ENCODE results near the gene IPPK.
"Not testable (repeated sequence)": the region's sequence is repeated elsewhere in the genome, so short reads cannot be mapped to it uniquely, and the experiment has no call there.

IPPK gene

GRCh38 chr9:92592946-92593861 is 76.7 kb downstream of the IPPK start:
- TF ChIP-seq CTCF (IDR thresholded peaks at IDR 0.05; ENCODE audit: low read depth, low read length): no peak
- no peak overlapping the region for H3K4me3 ChIP-seq (ENCODE audit: low read depth, low read length)

- no peak for TF ChIP-seq CTCF (IDR thresholded peaks at IDR 0.05; ENCODE audit: low read depth, low read length)
- no peak overlapping the region for H3K4me3 ChIP-seq (ENCODE audit: low read depth, low read length)
Observed at GRCh38 chr9:92592537-92592936, 77.4 kb downstream of the IPPK start.

- no peak for TF ChIP-seq CTCF (IDR thresholded peaks at IDR 0.05; ENCODE audit: low read depth, low read length)
- H3K4me3 ChIP-seq (ENCODE audit: low read depth, low read length): no peak overlapping the region
Observed at GRCh38 chr9:92590377-92590776, 79.6 kb downstream of the IPPK start.

GRCh38 chr9:92589923-92590322 is 80.0 kb downstream of the IPPK start:
- H3K4me3 ChIP-seq (ENCODE audit: low read depth, low read length): no peak overlapping the region
- no peak for TF ChIP-seq CTCF (IDR thresholded peaks at IDR 0.05; ENCODE audit: low read depth, low read length)

GRCh38 chr9:92576175-92576574 is 93.8 kb downstream of the IPPK start:
- no peak overlapping the region for H3K4me3 ChIP-seq (ENCODE audit: low read depth, low read length)
- TF ChIP-seq CTCF (IDR thresholded peaks at IDR 0.05; ENCODE audit: low read depth, low read length): no peak

- H3K4me3 ChIP-seq (ENCODE audit: low read depth, low read length): not testable (repeated sequence)
Observed at GRCh38 chr9:92573612-92574011, 96.3 kb downstream of the IPPK start.

- not testable (repeated sequence) for H3K4me3 ChIP-seq (ENCODE audit: low read depth, low read length)
Observed at GRCh38 chr9:92571871-92572270, 98.1 kb downstream of the IPPK start.

- H3K4me3 ChIP-seq (ENCODE audit: low read depth, low read length): no peak overlapping the region
- TF ChIP-seq CTCF (IDR thresholded peaks at IDR 0.05; ENCODE audit: low read depth, low read length): no peak
Observed at GRCh38 chr9:92564982-92565381, 104.9 kb downstream of the IPPK start.

All from WI38 (cell line).